DND-41 (cell line): ENCODE results near the gene LTA.

Experiments used
- CTCF ChIP-seq: IDR thresholded peaks from 2 replicates; pipeline ENCODE4 v1.5.1; 2012; ENCODE audit warnings: borderline replicate concordance, low read length, moderate library complexity, mild to moderate bottlenecking; ENCODE audit not compliant: poor library complexity, severe bottlenecking; ENCODE audit errors: extremely low read depth
- EZH2 ChIP-seq: IDR thresholded peaks from 3 replicates; pipeline ENCODE4 v1.6.1; 2012; ENCODE audit warnings: borderline replicate concordance, low read depth, mild to moderate bottlenecking, moderate library complexity, low read length, inconsistent platforms; ENCODE audit not compliant: severe bottlenecking

GRCh38 chr6:31576897-31577578 is 4.9 kb downstream of the LTA start:
- TF ChIP-seq CTCF, result no peak
- no peak for TF ChIP-seq EZH2
